Measurements from ENCODE around the gene STAB1.

Gene STAB1, protein sequence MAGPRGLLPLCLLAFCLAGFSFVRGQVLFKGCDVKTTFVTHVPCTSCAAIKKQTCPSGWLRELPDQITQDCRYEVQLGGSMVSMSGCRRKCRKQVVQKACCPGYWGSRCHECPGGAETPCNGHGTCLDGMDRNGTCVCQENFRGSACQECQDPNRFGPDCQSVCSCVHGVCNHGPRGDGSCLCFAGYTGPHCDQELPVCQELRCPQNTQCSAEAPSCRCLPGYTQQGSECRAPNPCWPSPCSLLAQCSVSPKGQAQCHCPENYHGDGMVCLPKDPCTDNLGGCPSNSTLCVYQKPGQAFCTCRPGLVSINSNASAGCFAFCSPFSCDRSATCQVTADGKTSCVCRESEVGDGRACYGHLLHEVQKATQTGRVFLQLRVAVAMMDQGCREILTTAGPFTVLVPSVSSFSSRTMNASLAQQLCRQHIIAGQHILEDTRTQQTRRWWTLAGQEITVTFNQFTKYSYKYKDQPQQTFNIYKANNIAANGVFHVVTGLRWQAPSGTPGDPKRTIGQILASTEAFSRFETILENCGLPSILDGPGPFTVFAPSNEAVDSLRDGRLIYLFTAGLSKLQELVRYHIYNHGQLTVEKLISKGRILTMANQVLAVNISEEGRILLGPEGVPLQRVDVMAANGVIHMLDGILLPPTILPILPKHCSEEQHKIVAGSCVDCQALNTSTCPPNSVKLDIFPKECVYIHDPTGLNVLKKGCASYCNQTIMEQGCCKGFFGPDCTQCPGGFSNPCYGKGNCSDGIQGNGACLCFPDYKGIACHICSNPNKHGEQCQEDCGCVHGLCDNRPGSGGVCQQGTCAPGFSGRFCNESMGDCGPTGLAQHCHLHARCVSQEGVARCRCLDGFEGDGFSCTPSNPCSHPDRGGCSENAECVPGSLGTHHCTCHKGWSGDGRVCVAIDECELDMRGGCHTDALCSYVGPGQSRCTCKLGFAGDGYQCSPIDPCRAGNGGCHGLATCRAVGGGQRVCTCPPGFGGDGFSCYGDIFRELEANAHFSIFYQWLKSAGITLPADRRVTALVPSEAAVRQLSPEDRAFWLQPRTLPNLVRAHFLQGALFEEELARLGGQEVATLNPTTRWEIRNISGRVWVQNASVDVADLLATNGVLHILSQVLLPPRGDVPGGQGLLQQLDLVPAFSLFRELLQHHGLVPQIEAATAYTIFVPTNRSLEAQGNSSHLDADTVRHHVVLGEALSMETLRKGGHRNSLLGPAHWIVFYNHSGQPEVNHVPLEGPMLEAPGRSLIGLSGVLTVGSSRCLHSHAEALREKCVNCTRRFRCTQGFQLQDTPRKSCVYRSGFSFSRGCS (N-terminal part only)

DNA sequence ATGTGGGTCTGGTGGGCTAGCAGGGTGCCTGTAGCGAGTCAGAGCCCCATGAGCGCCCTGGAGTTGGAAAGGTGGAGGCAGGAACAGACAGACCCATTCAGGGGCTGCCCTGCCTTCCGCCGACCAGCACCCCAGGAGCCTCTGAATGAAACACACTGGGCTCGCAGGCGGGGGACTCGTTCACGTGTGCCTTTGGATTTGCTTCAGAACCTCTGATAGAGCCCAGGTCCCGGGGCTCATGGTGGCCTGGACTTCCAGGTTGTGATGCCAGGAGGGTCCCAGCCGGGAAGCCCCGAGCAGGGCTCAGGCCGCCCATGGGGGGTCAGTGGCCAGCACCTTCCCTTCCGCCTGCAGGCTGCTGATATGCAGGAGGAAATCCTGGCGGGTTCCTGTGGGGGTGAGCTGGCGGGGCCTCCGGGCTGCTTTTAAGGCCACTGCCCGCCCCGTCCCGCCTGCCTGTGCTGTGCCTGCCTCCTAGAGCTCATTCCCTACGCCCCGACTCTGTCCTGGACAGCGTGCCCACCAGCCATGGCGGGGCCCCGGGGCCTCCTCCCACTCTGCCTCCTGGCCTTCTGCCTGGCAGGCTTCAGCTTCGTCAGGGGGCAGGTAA is at the start of gene STAB1:
Gene STAB1 (plus strand): TSS at position 453 of the 610 bp plus-strand sequence. CDS start 76 bp downstream, at position 529.
- no peak for DNase-seq (ENCODE audit: low spot score)

DNA sequence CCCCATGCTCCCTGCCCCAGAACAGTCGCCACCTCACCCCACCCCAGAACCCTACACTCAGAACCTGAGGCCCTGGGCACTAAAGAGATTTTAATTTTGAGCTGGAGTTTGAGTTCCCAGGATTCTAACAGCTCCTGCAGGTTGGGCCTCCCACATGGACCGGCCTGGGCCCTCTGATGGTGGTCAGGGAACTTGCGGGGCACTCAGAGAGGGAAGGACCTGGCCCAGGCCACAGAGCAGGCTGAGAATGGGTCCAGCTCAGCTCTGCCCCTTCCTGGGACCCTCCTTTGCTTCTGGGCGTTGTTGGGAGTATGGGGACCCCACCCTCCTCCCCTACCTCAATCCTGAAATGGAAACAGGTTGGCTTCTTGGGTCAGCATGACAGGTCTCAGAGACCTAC is 49.1 kb upstream of the STAB1 start:
- no peak for DNase-seq (ENCODE audit: low spot score)

DNA sequence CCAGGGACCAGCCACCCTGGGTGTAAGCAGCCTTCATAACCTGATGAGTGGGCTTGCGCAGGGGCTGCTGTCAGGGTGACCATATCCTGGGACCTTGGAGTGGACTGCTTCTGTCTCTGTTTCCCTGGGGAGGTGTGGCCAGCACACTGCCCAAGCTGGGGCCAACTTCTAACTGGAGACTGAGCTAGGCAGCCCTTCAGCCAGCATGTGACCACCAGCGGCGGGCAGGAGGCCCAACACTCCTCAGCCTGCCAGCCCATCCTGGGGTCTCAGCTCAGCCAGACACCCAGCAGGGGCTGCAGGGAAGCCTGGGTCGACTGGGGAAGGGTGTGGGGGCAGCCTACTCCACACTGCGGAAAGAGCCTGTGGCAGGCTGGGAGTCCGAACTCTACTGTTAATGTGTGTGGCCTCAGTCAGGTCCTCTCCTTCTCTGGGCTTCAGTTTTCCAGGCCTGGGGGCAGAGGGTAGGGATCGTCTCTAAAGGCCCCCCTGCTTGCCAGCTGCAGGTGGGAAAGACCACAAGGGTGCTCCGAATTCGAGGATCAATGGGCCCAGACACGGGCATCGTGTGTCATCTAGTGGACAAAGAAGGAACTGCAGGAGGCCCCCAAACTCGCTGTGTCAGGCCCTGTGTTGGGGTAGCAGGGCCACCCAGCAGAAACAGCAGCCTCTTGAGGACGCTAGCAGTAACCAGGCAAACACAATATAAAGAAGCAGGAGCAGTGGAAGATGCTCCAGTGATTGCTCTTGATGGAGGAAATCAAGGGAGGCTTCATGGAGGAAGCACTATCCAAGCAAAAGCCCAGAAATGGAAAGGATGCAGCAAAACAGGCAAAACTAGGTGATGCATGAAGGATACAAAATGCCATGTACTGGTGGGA is 48.3 kb upstream of the STAB1 start:
- DNase-seq (ENCODE audit: low spot score), result peak; percentile 68

DNA sequence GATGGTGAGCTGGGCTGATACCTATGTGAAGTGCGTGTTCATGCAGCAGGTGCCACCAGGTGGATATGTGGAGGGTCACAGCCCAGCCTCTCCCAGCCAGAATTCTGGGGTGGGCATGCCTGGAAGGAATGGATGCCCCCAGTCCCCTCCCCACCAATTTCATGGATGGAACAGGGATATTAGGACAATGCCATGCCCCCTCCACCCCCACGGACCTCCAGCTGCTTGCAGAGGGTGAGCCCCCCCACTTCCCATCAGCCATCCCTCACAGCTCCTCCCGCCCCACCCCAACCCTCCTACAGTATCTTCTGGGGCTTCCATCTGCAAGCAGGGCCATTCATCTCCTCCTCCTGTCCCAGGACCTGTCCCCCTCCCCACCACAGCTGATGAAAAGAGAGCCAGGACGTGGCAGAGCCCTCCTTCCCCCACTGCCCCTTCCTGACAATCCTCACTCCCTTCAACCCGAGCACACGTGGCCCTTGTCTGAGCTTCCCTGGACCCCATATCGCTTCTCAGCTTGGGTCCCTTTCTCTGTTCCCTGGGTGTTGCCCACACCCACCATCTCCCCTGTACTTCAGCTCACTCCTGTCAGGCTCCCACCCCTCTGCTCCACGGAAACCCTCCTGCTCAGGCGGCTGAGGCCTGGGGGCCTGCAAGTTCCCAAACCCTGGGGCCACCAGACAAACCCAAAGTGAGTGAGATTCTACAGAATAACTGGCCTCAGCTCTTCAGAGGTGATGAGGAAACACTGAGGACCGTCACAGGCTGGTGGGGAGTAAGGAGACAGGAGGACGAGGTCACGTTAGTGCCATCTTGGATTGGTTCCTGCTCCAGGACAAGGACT is 47.4 kb upstream of the STAB1 start:
- no peak for DNase-seq (ENCODE audit: low spot score)

DNA sequence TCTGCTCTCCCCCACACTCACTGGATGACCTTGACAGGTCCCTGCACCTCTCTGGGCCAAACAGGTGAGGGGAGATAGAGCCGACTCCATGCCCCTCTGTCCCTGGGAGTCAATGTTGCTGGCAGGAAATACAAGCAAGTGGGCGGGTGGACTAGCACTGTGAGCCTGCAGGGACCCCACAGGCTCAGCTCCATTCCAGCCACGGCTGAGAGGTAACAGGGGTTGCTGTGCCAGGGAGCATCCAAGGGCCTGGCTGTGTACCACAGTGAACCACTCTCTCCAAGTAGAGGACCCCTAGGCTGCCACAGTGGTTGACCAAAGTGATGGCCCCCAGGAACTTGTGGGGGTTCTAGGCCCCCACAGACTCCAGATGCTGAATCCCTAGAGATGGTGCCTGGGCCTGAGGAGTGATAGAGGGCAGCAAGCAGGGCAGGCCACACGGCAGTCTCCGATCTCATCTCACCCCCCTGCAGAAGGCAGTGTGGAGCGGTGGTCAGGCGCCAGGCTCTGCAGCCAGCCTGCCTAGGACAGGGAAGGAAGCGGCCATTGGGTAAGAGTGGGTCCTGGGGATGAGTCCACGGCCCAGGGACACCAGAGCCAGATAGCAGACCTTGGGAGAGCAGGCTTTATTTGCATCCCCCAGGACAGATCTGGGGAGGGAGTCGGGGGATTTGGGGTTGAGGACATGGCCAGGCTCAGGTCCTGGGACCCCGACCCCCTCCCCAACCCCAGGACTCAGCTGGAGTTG is 44.5 kb upstream of the STAB1 start:
- no peak for DNase-seq (ENCODE audit: low spot score)

DNA sequence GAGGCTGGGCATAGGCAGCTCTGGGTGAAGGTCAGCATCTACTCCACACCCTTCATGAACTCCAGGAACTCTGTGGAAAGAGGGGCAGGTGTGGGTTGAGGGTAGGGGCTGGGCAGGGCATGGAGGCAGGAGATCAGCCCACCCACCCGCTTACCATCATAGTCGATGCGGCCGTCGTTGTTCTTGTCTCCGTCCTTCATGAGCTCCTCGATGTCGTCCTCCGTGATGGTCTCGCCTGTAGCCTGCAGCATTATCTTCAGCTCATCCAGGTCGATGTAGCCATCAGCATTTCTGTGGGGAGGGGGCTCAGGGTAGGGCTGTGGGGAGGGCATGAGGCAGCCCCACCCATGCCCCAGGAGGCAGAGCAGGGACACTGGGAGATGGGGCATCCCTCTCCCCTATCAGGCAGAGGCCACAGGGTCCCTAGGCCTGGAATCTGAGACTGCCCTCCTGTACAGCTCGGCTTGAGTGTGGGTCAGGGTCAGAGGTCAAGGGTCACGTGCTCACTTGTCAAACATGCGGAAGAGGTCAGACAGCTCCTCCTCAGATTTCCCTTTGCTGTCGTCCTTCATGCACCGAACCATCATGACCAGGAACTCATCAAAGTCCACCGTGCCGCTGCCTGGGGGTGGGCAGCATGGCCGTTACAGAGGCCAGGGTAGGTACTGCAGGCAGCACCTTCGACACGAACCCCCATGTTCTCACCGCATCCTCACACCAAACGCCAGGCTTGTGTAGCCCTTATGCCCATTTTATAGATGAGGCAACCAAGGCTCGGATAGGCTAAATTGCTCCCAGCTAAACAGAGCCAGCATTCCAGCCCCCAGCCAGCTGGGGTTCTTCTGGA is 43.7 kb upstream of the STAB1 start:
- DNase-seq (ENCODE audit: low spot score), result no peak

DNA sequence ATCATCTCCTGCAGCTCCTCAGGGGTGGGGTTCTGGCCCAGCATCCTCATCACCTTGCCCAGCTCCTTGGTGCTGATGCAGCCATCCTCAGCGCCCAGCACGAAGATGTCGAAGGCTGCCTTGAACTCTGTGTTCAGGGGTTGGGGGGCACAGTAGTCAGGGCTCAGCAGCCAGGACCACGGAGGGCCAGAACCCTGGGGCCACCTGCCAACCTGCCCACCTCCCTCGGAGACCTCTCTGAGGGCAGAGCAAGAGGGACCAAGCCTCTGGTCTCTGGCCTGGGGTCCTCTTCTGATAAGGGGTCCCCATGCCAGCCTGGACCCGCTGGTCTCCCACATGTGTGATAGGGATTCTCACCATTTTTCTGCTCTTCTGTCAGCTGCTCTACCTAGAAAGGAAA is 43.0 kb upstream of the STAB1 start:
- no peak for DNase-seq (ENCODE audit: low spot score)

DNA sequence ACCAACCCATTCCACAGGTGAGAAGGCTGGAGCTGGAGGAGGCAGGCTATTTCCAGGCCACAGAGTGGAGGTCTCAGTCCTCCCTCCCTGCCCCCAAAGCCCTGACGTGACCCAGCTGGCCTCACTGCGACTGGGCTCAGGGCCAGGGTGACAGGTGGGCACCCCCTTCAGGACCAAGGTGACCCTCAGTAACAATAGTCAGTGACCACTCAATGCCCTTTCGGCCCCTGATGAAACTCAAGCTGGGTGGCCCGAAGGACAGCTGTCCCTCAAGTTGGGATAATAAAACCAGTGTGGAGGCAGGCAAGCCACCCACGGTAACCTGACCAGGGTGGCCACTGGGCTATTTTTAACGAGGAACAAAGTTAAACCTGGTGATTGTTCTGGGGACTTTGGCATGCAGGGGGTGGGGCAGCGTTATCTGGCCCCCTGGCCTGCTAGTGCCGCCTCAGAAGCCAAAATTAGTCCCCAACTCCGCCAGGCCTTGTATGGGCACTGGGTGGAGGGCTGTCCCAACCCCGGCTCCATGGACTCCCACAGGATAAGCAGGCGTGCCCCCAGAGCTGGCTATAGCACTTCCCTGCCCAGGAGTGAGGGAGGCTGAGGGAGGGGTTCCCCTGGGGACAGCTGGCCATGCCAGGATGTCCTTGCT is 42.4 kb upstream of the STAB1 start:
- DNase-seq (ENCODE audit: low spot score), result no peak

DNA sequence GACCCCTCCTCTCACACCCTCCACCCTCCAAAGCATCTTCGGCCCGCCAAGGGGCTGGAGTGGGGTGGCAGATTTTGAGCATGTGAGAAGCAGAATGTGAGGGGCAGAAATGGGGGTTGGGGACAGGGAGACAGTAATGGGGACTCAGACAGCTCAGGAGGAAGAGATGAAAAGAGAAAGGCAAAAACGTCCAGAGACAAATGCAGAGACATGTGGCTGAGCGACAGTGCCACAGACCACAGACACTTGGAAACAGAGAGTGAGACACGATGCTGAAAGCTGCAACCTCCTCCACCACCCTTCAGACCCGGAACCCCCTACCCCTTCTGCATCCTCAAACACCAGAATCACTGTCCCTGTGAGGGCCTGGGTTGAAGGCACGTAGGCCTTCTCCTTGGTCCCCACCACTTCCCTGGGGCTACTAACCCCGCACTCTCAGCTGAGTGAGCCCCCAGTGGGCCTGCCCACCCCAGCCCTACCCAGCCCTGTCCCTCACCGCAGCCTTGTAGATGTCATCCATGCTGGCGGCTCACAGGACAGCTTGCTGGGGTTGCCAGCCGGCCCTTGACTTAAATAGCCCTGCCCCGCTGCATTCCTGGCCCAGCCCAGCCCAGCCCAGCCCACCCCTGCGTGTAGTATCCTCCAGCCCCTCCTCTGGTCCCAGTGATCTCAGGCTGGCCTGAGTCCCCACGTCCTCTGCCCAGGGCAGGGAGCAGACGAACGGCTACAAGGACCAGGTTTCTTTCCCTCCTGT is 41.5 kb upstream of the STAB1 start, which contains the start of gene TNNC1:
Gene TNNC1 (minus strand): TSS at position 546 of the 754 bp plus-strand sequence. CDS start 26 bp downstream, at position 520.
- DNase-seq (ENCODE audit: low spot score), result no peak

DNA sequence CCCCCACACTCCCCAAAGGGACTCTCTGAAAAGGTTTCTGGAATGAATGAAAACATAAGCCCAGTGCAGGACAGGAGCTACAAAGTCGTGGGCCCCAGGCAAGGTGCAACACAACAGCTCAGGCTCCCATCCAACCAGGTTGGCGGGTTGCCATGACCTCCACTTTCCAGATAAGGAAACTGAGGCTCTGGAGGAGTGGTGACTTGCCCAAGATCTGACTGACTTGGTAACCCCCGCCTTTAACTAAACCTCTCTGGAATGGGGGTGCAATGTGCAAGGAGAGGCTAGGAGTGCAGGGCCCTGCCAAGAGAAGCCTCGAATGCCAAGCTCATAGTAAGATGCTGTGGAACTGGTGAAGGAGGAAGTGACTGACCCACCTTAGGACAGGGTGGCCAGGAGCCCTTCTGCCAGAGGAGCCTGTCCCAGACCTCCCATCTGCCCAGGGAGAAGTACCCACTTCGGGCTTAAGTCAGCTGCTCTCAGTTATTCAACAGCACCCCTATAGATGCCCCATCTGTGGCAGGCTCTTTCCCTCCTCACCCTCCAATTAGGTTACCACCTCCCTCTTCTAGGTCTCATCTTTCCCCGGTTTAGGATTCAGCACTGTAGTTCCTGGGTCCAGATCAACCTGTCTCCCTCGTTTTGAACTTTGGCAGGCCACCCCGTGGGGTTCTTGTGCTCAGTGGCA is 40.7 kb upstream of the STAB1 start:
- DNase-seq (ENCODE audit: low spot score), result no peak

DNA sequence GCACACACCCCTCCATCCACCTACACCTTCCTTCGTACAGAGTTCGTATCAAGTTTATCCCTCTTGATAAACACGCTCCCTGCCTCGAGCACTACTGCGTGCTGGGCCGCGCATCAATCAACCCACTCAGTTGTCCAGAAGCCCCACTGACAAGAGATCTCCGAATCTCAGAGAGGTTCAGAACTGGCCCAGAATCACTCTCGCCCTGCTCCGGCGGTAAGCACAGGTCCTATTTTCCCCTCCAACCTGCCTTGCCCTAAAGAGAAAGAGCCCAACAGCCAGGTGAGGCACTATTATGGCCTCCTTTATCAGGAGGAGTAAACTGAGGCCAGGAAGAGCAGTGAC is 40.2 kb upstream of the STAB1 start:
- DNase-seq (ENCODE audit: low spot score), result no peak

DNA sequence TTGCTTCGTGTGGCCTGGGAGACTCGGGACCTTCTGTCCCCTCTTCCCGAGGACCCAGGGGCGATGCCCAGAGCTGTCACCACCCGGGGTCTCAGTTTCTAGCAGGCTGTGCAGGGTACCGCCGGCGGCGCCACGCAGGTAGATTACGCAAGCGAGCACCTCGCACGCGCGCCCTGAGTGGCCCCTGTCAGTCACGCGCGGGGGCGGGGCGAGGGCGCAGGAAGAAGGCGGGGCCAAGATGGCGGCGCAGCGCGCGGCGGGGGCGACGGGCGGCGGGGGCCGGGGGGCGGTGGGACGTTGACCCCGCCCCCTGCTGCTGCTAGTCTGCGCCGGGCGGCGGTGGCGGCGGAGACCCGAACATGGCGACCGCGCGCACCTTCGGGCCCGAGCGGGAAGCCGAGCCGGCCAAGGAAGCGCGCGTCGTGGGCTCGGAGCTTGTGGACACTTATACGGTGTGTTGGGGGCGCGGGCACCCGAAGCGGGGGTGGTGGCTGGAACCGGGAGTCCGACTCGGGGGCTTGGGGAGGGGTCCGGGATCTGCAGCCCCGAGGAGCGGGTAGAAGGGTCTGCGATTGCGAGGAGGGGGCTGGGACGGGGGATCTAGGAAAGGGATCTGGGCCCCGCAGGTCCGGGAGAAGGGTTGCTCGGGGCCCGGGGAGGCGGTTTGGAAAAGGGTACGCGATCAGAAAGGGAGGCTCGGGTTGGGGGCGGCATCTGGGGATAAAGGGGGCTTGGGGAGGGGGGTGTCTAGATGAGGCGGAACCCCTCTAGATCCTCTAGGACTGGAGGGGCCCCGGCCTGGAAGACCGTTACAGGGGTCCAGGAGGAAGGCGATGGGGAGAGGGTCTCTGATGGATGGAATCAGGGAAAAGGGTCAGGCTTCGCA is 39.6 kb upstream of the STAB1 start, which contains the start of gene NISCH:
Gene NISCH (plus strand): TSS at position 322 of the 886 bp plus-strand sequence. CDS start 38 bp downstream, at position 360.
- peak; percentile 94 for DNase-seq (ENCODE audit: low spot score)

DNA sequence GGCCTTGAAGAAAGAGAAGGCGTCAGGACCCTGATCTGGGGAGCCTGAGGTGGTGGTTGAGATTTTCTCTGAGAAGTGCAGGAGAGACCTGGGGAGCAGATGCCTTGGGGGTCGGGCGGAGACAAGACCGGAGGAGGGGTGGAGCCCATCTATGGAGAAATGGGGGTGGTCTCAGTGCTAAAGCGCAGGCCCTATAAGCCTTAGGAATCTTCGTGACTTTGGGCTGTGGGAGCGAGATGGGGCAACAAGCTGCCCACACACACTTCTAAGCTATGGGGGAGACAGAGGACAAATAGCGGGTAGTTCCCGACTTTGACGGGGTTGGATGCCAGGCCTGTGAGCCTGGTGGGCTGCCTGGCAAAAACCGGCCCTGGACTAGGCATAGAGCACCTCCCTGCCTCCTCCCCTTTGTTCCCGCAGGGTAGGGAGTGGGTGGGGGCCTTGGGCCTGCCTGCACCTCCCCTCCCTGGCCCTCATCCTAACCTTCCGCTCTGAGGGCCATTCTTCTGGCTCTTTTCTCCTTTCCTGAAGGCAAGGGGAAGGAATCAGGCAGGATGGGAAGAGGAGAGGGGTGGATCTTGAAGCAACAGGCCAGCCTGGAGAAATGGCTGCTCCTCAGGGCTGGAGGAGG is 38.9 kb upstream of the STAB1 start:
- peak; percentile 60 for DNase-seq (ENCODE audit: low spot score)

DNA sequence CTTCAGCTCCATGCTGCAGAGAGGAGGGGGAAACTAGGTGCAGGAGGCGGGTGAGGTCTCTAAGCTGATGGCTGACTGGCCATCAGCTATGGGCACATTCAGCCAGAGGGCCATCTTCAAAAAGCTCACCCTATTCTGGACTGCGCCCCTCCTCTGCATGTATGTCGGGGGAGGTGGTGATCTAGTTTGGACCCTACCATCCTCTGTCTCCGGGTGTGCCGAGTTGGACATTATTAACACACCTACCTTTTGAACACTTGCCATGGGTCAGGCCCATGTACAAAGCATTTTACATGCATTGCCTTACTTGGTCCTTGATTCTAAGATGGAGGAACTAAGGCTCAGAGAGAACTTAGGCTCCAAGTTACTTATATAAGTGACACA is 38.3 kb upstream of the STAB1 start:
- no peak for DNase-seq (ENCODE audit: low spot score)

Data from AG08395 (cell line).